ENCODE measurements around the gene GALNT7.
"Not testable (repeated sequence)": the region's sequence is repeated elsewhere in the genome, so short reads cannot be mapped to it uniquely, and the experiment has no call there.

Gene GALNT7, protein sequence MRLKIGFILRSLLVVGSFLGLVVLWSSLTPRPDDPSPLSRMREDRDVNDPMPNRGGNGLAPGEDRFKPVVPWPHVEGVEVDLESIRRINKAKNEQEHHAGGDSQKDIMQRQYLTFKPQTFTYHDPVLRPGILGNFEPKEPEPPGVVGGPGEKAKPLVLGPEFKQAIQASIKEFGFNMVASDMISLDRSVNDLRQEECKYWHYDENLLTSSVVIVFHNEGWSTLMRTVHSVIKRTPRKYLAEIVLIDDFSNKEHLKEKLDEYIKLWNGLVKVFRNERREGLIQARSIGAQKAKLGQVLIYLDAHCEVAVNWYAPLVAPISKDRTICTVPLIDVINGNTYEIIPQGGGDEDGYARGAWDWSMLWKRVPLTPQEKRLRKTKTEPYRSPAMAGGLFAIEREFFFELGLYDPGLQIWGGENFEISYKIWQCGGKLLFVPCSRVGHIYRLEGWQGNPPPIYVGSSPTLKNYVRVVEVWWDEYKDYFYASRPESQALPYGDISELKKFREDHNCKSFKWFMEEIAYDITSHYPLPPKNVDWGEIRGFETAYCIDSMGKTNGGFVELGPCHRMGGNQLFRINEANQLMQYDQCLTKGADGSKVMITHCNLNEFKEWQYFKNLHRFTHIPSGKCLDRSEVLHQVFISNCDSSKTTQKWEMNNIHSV

GRCh38 chr4:173168396-173169177 lies at the start of gene GALNT7:
TSS of gene GALNT7 (plus strand) at chr4:173168811. CDS start at chr4:173168836, 25 bp downstream.
- no peak for DNase-seq (ENCODE audit: low read depth)

DNA sequence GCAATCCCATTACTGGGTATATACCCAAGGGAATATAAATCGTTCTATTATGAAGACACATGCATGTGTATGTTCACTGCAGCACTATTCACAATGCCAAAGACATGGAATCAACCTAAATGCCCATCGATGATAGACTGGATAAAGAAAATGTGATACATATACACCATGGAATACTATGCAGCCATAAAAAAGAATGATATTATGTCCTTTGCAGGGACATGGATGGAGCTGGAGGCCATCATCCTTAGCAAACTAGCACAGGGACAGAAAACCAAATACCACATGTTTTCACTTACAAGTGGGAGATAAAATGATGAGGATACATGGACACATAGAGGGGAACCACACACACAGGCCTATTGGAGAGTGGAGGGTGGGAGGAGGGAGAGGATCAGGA lies 49.8 kb upstream of the GALNT7 start:
- DNase-seq (ENCODE audit: low read depth) = not testable (repeated sequence)

DNA sequence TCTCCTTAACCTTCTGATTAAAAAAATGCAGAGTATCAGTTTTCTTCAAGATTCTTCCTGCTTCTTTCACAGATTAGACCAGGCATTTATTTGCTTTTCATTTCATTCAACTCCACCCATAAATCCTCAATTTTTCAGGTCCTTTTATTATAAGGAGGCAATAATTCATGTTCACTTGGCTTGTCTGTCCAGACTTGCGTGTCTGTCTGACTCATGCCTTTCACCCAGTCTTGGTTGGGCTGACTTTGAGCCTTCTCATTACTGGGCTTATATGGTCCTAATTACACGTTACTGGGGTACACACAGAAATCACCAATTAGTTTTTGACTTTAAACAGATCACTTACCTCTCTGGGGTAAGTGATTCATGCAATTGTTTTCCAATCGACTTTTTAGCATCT lies 48.8 kb upstream of the GALNT7 start:
- peak; percentile 9 for DNase-seq (ENCODE audit: low read depth)

DNA sequence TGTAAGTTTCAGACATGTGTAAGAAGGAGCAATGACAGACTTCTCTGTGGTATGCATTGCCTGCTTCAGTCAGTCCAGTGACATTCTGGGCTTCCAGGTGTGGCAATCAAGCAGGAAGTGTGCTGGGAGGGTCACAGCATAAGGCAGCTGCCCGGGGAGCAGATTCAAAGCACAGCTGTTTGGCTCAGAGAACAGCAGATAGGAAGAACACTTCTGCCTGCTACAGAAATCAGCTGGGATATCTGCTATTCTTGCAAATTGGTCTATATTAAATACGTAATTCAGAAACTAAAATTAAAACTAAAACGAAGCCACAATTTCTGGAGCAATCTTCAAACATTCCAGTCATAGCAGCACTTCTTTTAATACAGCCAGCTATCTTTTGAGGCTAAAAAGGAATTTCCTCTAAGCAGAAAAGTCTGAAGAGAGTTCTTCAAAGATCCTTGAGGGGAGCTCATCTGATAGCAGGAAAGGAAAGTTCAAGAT lies 47.5 kb upstream of the GALNT7 start:
- no peak for DNase-seq (ENCODE audit: low read depth)

GRCh38 chr4:173124209-173124865 lies 44.3 kb upstream of the GALNT7 start:
- DNase-seq (ENCODE audit: low read depth) = no peak

- DNase-seq (ENCODE audit: low read depth) = no peak
Measured at GRCh38 chr4:173125216-173125812, 43.3 kb upstream of the GALNT7 start.

DNA sequence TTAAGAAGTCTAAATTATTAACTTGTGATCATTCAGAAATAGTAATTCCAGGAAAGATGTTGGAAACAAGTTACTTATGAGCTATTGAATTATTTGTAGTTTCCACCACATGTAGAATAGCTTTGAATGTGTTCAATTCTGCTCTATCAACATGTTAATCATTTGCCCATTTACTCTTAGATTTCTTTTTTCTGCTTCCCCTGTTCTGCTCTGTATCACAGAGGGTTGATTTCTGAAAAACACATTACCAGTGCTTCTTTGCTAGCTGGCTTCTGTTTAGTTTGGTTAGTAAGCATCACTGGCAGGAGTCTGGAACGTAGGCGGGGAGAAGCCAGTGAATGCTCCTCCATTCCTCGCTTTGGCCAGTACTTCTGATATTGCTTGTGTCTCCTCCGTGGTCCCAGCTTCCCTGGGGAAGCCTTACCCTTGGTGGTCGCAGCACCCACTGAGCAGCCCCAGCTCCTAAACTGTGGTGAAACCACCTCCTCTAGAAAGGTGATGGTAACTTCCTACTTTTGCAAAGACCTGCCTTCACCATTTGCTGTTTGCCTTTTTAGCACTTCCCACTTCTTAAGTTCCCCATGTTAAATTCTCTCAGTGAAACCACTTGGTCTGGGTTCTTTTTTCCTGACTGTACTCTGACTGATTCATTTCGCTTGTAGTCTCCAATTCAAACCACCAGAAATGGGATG lies 40.3 kb upstream of the GALNT7 start:
- no peak for DNase-seq (ENCODE audit: low read depth)

- no peak for DNase-seq (ENCODE audit: low read depth)
Measured at GRCh38 chr4:173130687-173131086, 37.9 kb upstream of the GALNT7 start.

DNA sequence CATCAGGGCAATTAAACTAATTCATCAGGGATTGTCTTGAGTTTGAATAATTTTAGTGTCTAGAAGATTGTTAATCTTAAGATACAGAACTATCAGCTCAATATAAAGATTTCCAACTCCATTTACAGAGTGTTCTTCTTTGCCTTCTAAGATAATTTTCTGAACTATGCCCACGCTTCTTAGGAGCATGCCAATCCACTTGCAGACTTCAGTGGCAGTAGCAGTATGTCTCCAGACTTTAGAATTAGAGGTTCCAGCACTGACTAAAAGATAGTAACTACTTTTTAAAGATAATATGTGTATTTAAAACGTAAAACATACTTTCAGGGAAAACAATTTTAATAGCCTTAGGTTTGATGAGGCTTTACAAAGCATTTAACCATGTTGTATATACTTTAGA lies 34.2 kb upstream of the GALNT7 start:
- DNase-seq (ENCODE audit: low read depth) = no peak

DNA sequence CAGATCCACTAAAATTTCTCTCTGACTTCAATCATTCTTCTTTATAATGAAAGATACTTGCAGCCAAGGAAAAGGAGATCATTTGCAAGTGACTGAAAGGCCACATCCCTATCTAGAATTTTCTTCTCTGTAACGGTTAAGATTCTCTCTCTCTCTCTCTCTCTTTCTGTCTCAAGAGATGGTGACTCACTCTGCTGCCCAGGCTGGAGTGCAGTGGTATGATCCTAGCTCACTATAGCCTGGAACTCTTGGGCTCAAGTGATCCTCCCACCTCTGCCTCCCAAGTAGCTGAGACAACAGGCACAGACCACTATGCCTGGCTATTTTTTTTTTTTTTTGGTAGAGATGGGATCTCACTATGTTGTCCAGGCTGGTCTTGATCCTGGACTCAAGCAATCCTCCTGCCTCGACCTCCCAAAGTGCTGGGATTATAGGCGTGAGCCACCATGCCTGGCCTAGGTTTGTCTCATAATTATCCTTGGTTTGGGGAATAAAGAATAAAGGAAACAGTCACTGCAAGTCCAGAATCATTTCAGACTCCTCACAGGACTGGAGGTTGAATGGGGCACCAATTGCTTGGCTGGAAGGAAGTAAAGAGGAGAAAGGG lies 33.3 kb upstream of the GALNT7 start:
- DNase-seq (ENCODE audit: low read depth) = peak; percentile 26

- no peak for DNase-seq (ENCODE audit: low read depth)
Measured at GRCh38 chr4:173138624-173139023, 30.0 kb upstream of the GALNT7 start.

- DNase-seq (ENCODE audit: low read depth) = no peak
Measured at GRCh38 chr4:173139561-173139960, 29.1 kb upstream of the GALNT7 start.

- no peak for DNase-seq (ENCODE audit: low read depth)
Measured at GRCh38 chr4:173145131-173145530, 23.5 kb upstream of the GALNT7 start.

GRCh38 chr4:173146456-173146855 lies 22.2 kb upstream of the GALNT7 start:
- no peak for DNase-seq (ENCODE audit: low read depth)

DNA sequence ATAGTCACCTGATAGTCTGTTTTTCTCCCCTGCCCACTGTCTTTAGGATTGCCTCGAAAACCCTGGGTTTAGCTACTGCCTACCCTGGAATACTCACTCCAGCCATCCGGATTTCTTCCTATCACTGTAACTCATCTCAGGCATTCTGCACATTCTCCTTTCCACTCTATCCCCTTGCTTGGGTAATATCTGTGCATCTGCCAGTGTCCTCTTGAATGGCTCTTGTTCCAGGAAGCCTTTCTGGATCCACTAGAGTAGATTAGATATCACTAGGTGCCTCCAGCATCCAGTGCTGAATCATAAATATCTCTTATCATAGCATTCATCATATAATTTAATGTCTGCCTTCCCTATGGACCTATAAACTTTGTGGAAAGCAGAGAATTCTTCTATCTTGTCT lies 17.1 kb upstream of the GALNT7 start:
- DNase-seq (ENCODE audit: low read depth) = no peak

DNA sequence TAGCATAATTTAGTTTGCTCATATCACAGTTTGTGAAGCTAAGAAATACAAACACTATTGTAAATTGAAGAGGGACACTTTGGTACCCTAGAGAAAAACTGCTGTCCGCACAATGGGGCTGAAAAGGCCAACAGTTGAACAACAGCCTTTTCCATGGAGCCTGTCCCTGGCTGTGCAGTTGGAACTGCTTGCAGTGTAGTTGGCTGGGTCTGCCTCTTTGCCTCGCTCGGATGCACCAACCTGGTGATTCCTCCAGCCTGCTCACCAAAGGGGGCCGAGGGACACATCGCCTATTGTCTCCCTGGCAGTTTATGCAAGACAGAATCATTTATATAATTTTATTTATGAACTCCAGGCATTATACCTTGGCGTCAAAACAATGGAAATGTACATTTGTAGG lies 16.5 kb upstream of the GALNT7 start:
- DNase-seq (ENCODE audit: low read depth) = no peak

GRCh38 chr4:173153445-173153844 lies 15.2 kb upstream of the GALNT7 start:
- DNase-seq (ENCODE audit: low read depth) = no peak

GRCh38 chr4:173159791-173160190 lies 8.8 kb upstream of the GALNT7 start:
- no peak for DNase-seq (ENCODE audit: low read depth)

GRCh38 chr4:173160871-173161270 lies 7.7 kb upstream of the GALNT7 start:
- no peak for DNase-seq (ENCODE audit: low read depth)

DNA sequence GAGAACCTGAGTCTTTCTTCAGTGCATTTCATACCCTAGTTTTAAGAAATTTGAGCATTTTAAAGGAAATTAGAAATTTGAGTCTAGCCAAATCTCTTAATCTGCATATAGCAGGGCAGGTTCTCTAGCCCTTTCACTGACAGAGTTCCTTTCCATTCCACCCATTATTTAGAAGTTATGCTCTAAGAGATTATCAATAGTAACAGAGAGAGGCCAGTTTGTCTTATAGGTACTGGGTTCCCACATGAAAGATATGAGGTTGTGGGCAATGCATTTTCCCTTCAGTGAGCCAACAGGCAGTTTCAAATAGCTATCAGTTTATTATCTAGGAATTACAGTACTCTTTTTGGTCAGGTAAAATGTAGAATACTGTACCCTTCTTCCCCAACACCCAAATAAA lies 7.3 kb upstream of the GALNT7 start:
- no peak for DNase-seq (ENCODE audit: low read depth)

DNA sequence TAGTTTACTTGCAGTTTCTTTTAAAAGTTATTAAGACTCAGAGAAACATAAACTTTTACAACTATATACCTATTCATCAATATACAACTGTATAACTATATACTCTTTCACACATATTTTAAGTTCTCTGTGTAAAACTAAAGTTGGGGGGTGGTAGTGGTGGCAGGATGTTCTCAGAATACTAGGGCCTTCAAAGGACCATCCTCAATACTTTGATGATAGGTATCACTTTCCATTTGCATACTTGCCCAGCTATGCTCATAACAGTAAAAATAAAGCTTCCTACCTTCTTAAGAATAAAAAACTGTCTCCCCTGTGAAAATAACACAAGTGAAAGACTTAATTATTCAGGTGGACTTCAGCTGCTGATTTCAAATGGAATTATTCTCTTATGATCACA lies 2.9 kb upstream of the GALNT7 start:
- DNase-seq (ENCODE audit: low read depth) = no peak
